Rectal smooth muscle tissue (tissue), 1 donor: ENCODE results near the gene ALOX15.
"Not testable (repeated sequence)": the region's sequence is repeated elsewhere in the genome, so short reads cannot be mapped to it uniquely, and the experiment has no call there.

ENCODE experiments used
- H3K27ac ChIP-seq: one replicate; pipeline ENCODE4 v1.7.0; 2013; ENCODE audit warnings: low read depth, low read length, inconsistent platforms
- H3K27me3 ChIP-seq: one replicate; pipeline ENCODE4 v1.7.0; 2013; ENCODE audit warnings: low read length; ENCODE audit not compliant: control insufficient read depth, insufficient read depth
- H3K36me3 ChIP-seq: one replicate; pipeline ENCODE4 v1.7.0; 2013; ENCODE audit warnings: low read length; ENCODE audit not compliant: control insufficient read depth, insufficient read depth
- H3K4me1 ChIP-seq: one replicate; pipeline ENCODE4 v1.7.0; 2013; ENCODE audit warnings: low read length; ENCODE audit not compliant: control insufficient read depth, insufficient read depth
- H3K4me3 ChIP-seq: one replicate; pipeline ENCODE4 v1.7.0; 2013; ENCODE audit warnings: low read length
- H3K9ac ChIP-seq: one replicate; pipeline ENCODE4 v1.7.0; 2013; ENCODE audit warnings: low read length

ALOX15 gene

GRCh38 chr17:4641297-4642195 lies at the start of gene ALOX15:
Gene ALOX15 (minus strand): TSS chr17:4641678. CDS start chr17:4641651, 27 bp downstream.
- Histone ChIP-seq H3K27me3 (peaks cover 16% of the 10 kb centered on the region), H3K4me3 (no peak within 1 kb of the TSS), H3K27ac (no peak within 1 kb of the TSS), H3K9ac (no peak within 1 kb of the TSS), H3K36me3 (no peaks in the 10 kb centered on the region), H3K4me1 (no peaks in the 10 kb centered on the region)

- no peak overlapping the region for H3K27ac ChIP-seq
These were observed 49.3 kb upstream of the ALOX15 start for GRCh38 chr17:4690745-4691144.

GRCh38 chr17:4689872-4690271 lies 48.4 kb upstream of the ALOX15 start:
- not testable (repeated sequence) for H3K4me1 ChIP-seq

More at GRCh38 chr17:4690745-4691144, 49.3 kb upstream of the ALOX15 start:
- Histone ChIP-seq H3K4me1 (no peaks in the 10 kb centered on the region), H3K36me3 (peaks cover 4% of the 10 kb centered on the region), H3K4me3 (no peak overlapping the region), H3K27me3 (no peaks in the 10 kb centered on the region), H3K9ac (no peak overlapping the region)

GRCh38 chr17:4683739-4684138 lies 42.3 kb upstream of the ALOX15 start:
- not testable (repeated sequence) for H3K4me1 ChIP-seq, H3K9ac ChIP-seq, H3K27me3 ChIP-seq, H3K4me3 ChIP-seq
- peaks cover 13% of the 10 kb centered on the region for H3K36me3 ChIP-seq
- H3K27ac ChIP-seq: peak overlapping the region; percentile 68

More at GRCh38 chr17:4689872-4690271, 48.4 kb upstream of the ALOX15 start:
- H3K9ac ChIP-seq, H3K27ac ChIP-seq, H3K27me3 ChIP-seq, H3K4me3 ChIP-seq, H3K36me3 ChIP-seq: not testable (repeated sequence)

- H3K27me3 ChIP-seq: no peaks in the 10 kb centered on the region
- H3K9ac ChIP-seq: no peak overlapping the region
- H3K4me1 ChIP-seq: no peaks in the 10 kb centered on the region
- no peak overlapping the region for H3K4me3 ChIP-seq
- no peak overlapping the region for H3K27ac ChIP-seq
- peaks cover 34% of the 10 kb centered on the region for H3K36me3 ChIP-seq
These were observed 38.2 kb upstream of the ALOX15 start for GRCh38 chr17:4679658-4680057.

GRCh38 chr17:4678448-4679026 lies 37.1 kb upstream of the ALOX15 start:
- no peak overlapping the region for H3K27ac ChIP-seq
- no peaks in the 10 kb centered on the region for H3K4me1 ChIP-seq
- no peak overlapping the region for H3K4me3 ChIP-seq
- H3K36me3 ChIP-seq: peaks cover 42% of the 10 kb centered on the region
- no peak overlapping the region for H3K9ac ChIP-seq
- no peaks in the 10 kb centered on the region for H3K27me3 ChIP-seq

- Histone ChIP-seq H3K4me1 (no peaks in the 10 kb centered on the region), H3K27me3 (no peaks in the 10 kb centered on the region), H3K4me3 (no peak overlapping the region), H3K9ac (no peak overlapping the region), H3K27ac (no peak overlapping the region), H3K36me3 (peaks cover 43% of the 10 kb centered on the region)
These were observed 35.3 kb upstream of the ALOX15 start for GRCh38 chr17:4676791-4677190.

GRCh38 chr17:4675791-4676190 lies 34.3 kb upstream of the ALOX15 start:
- H3K27me3 ChIP-seq: no peaks in the 10 kb centered on the region

GRCh38 chr17:4674685-4674998 lies 33.2 kb upstream of the ALOX15 start:
- Histone ChIP-seq H3K4me1 (no peaks in the 10 kb centered on the region), H3K36me3 (peaks cover 42% of the 10 kb centered on the region), H3K9ac (no peak overlapping the region), H3K27me3 (no peaks in the 10 kb centered on the region), H3K4me3 (no peak overlapping the region), H3K27ac (no peak overlapping the region)

More at GRCh38 chr17:4675791-4676190, 34.3 kb upstream of the ALOX15 start:
- H3K36me3 ChIP-seq: peaks cover 46% of the 10 kb centered on the region
- no peak overlapping the region for H3K4me3 ChIP-seq
- H3K9ac ChIP-seq: no peak overlapping the region
- H3K4me1 ChIP-seq: no peaks in the 10 kb centered on the region
- no peak overlapping the region for H3K27ac ChIP-seq

GRCh38 chr17:4673986-4674684 lies 32.7 kb upstream of the ALOX15 start:
- Histone ChIP-seq H3K4me1 (no peaks in the 10 kb centered on the region), H3K4me3 (no peak overlapping the region), H3K36me3 (peaks cover 42% of the 10 kb centered on the region), H3K27me3 (no peaks in the 10 kb centered on the region), H3K9ac (no peak overlapping the region), H3K27ac (no peak overlapping the region)

- H3K27ac ChIP-seq: no peak overlapping the region
- H3K4me3 ChIP-seq: no peak overlapping the region
- peaks cover 42% of the 10 kb centered on the region for H3K36me3 ChIP-seq
- H3K9ac ChIP-seq: no peak overlapping the region
- H3K4me1 ChIP-seq: no peaks in the 10 kb centered on the region
- H3K27me3 ChIP-seq: no peaks in the 10 kb centered on the region
These were observed 31.7 kb upstream of the ALOX15 start for GRCh38 chr17:4673169-4673568.

- Histone ChIP-seq H3K4me1 (no peaks in the 10 kb centered on the region), H3K9ac (no peak overlapping the region), H3K27ac (no peak overlapping the region), H3K4me3 (no peak overlapping the region), H3K36me3 (peaks cover 42% of the 10 kb centered on the region), H3K27me3 (no peaks in the 10 kb centered on the region)
These were observed 31.3 kb upstream of the ALOX15 start for GRCh38 chr17:4672751-4673150.
